ENCODE results near the gene OOSP4B.

DNA sequence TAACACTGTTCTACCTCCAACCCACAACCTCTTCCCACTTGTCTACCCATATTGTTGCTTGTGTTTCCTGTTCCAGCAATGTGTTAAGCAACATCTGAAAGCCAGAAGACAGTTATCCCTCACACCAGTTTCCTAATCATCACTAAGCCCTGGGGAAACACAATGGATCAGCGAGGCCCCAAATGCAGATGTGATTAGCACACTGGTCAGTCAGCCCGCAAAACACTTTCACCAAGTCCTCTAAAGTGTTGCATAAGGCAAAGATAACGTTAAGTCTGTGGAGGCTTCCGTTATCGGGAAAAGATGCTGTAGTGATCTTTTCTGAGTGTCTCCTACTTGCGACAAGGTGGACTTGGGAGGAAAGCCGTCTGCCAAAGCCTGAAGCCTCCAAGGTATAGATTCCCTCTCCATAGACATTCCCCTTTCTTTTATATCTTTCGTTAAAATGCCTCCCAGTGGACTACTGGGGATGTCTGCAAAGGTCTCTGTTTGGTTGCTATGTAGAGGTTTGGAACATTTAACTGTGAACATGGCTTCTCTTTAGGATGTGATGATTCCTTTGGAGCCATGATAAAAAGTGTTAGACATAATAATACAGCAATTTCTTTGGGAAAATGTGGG lies 39.5 kb downstream of the OOSP4B start, which contains the start of gene MS4A3:
- TF ChIP-seq, protein P1, sequence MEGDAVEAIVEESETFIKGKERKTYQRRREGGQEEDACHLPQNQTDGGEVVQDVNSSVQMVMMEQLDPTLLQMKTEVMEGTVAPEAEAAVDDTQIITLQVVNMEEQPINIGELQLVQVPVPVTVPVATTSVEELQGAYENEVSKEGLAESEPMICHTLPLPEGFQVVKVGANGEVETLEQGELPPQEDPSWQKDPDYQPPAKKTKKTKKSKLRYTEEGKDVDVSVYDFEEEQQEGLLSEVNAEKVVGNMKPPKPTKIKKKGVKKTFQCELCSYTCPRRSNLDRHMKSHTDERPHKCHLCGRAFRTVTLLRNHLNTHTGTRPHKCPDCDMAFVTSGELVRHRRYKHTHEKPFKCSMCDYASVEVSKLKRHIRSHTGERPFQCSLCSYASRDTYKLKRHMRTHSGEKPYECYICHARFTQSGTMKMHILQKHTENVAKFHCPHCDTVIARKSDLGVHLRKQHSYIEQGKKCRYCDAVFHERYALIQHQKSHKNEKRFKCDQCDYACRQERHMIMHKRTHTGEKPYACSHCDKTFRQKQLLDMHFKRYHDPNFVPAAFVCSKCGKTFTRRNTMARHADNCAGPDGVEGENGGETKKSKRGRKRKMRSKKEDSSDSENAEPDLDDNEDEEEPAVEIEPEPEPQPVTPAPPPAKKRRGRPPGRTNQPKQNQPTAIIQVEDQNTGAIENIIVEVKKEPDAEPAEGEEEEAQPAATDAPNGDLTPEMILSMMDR (IDR thresholded peaks at IDR 0.05; ENCODE audit: control extremely low read depth in 1 of 3, insufficient read depth in 1 of 3, low read depth in 1 of 3, low read length in 3 of 3): no peak
- no peak for TF ChIP-seq ZNF274 (IDR thresholded peaks at IDR 0.05; ENCODE audit: borderline replicate concordance, extremely low read depth, low read length)
- no peak for TF ChIP-seq EP300 (IDR thresholded peaks at IDR 0.05; ENCODE audit: borderline replicate concordance in 1 of 2, low read depth in 2 of 2, low read length in 2 of 2)
- TF ChIP-seq SIX5 (IDR thresholded peaks at IDR 0.05; ENCODE audit: low read depth, low read length): no peak
- no peak for TF ChIP-seq BACH1 (IDR thresholded peaks at IDR 0.05; ENCODE audit: low read length)
- TF ChIP-seq RAD21 (IDR thresholded peaks at IDR 0.05 in 1 of 2, conservative IDR thresholded peaks at IDR 0.05 in 1 of 2; ENCODE audit: low read depth in 2 of 2, low read length in 2 of 2): no peak

All from H1 (cell line).